SH-SY5Y (cell line): Measurements from ENCODE around the gene TBRG1.

Experiments used
- GATA2 ChIP-seq: IDR thresholded peaks from 2 replicates; pipeline ENCODE4 v1.6.1; 2011; ENCODE audit warnings: mild to moderate bottlenecking, low read depth, low read length
- GATA3 ChIP-seq: IDR thresholded peaks from 2 replicates; pipeline ENCODE4 v1.6.1; 2011; ENCODE audit warnings: low read depth, mild to moderate bottlenecking, low read length, moderate library complexity

DNA sequence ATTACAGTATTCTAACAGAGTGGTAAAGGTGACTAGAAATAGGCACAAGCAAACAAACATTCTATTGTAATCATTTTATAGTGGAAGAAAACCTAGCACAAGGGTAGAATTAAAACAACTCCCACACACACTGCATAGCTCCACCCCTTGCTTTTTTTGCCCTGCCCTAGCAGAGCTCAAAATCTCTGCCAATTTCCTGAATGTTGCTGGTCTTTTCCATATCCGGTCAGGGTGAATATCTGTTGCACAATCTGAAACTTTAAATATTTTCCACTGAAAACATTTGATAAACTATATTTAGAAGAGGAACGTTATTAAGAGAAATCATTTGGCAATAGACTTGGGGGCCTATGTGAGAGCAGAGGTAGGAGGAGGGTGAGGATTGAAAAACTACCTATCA lies 53.7 kb downstream of the TBRG1 start:
- TF ChIP-seq GATA2 (no peak), GATA3 (no peak)
